Subcutaneous adipose tissue (tissue), 4 donors: ENCODE measurements around the gene CHSY3. TPM values are rescaled to one million over a fixed set of nuclear protein-coding genes. Genes with fewer than 3 reads are reported as not detected.

ENCODE experiments used
- total RNA-seq, 4 donors: library from RNA; depleted of rRNA; stranded (reverse); fragments of >200 nt; gene quantifications; one replicate each; pipeline ENCODE4 v1.1.0, GENCODE V29; 2016
- TF ChIP-seq, protein P1 (sequence below): fragments of 450-650 bp; IDR thresholded peaks from one replicate; pipeline ENCODE4 v1.5.1; 2016; ENCODE audit warnings: low read depth, mild to moderate bottlenecking, control low read depth, antibody characterized with exemption, moderate library complexity

The CHSY3 gene
- total RNA-seq, 4 donors from 2014 or later = 3.7 to 6.8 (median 5.9) TPM

DNA sequence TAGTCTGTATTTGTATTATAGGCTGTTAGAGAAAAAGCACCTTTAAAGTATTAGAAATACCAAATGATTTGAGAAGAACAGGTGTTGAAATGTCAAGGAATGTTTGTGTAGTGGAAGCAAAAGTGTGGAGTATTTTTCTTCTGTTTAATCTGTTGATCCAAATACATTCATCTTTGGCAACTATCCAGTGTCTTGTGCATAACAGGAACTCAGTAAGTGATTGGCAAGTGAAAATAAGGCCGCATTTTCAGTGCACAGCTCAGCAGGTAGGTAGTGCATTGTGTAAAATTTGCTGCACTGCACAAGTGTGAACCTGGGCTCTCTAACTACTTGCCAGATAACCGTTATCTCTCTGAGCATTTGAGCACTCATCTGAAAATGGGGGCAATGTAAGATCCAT lies 61.8 kb downstream of the CHSY3 start:
- TF ChIP-seq, protein P1, sequence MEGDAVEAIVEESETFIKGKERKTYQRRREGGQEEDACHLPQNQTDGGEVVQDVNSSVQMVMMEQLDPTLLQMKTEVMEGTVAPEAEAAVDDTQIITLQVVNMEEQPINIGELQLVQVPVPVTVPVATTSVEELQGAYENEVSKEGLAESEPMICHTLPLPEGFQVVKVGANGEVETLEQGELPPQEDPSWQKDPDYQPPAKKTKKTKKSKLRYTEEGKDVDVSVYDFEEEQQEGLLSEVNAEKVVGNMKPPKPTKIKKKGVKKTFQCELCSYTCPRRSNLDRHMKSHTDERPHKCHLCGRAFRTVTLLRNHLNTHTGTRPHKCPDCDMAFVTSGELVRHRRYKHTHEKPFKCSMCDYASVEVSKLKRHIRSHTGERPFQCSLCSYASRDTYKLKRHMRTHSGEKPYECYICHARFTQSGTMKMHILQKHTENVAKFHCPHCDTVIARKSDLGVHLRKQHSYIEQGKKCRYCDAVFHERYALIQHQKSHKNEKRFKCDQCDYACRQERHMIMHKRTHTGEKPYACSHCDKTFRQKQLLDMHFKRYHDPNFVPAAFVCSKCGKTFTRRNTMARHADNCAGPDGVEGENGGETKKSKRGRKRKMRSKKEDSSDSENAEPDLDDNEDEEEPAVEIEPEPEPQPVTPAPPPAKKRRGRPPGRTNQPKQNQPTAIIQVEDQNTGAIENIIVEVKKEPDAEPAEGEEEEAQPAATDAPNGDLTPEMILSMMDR = no peak

DNA sequence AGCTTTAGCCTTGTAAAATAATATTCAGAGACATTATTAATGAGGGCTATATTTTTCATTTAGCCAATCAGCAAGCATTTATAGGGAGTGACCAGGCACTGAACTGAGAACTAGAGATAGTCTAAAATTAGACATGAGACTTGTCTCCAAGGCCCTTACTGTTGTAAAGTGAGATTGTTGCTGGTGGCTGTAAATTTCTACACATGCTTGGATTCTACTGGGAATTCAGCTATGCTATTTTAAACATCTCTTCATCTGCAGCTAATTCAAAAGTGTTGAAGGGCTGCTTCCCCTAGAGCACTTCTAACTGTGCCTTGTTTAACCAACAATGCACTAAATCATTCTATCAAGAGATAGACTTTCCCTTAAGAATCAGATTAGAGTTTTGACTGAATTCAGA lies 67.4 kb downstream of the CHSY3 start:
- TF ChIP-seq, protein P1 = no peak

DNA sequence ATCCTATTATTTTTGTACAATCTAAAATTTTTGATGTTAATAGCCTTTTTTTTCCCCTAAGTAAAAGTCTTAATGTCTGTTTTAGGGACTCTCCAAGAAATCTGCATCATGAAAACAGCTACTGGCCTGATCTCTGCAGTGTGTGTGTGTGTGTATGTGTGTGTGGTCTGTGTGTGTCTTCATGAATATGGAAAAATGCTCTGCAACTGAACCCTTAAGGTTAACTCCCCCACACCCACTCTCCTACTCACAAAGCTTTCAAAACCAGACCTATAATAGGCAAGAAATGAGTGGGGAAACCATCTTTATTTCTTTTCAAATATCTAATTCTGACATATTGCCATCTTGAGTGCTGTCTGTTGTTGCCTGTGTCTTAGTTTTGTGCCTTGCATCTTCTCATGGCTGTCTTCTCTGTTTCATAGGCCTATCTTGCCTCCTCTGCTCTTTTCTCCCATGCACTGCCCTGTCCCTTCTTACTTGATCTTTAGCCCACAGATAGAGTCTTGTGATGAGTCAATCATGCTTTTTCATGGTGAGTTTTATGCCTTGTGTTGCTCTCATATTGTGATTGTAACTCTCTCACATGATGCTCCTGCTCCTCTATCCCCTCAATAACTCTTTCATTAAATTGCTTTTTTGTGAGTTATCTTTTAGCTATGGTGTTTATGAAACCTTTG lies 68.3 kb downstream of the CHSY3 start:
- TF ChIP-seq, protein P1 = no peak

DNA sequence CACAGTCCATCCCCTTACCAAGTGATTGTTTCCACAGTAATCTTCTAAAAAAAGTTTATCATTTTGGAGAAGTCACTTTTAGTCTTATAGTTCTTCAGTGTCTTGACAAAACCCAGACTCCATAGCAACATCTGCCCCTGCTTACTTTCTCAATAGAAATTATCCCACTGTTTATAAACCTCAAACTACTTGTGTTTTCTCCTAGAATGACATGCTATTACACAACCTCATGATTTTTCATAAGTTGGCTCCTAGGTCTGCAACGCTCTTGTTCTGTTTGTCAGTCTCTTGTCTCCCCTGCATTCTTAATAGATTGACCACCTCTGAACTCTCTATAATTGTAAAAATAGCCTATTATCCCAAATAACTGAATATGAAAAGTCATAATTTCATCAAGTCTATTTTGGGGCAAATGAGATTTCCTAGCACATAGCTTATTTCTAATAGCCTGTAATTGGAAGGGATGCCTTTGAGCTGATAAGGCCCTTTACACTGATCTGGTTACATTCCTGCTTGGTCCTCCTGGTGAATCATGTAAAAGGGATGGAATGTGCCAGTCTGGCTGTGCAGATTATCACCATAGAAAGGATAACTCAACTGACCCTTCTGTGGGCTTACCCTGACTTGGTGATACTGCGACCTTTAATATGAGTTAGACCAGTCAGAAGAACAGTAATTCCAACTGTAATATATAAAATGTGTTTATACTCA lies 69.6 kb downstream of the CHSY3 start:
- TF ChIP-seq, protein P1 = no peak

DNA sequence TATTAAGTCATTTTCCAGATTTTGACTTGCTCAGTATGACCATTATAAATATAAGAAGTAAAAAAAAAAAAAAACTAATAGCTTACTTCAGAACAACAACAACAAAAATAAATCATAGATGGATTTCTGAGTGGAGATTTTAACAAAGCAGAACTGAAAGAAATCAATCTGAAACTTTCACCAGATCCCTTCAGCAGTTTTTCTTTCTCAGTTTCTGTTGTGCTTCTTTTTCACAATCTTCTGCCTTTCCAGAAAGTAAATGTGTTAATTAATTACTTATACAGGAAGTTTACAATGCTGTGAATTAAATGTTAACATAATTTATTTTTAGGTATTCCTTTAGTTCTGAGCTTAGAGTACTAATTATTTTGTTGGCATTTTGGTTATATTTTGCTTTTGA lies 73.5 kb downstream of the CHSY3 start:
- TF ChIP-seq, protein P1 = no peak

DNA sequence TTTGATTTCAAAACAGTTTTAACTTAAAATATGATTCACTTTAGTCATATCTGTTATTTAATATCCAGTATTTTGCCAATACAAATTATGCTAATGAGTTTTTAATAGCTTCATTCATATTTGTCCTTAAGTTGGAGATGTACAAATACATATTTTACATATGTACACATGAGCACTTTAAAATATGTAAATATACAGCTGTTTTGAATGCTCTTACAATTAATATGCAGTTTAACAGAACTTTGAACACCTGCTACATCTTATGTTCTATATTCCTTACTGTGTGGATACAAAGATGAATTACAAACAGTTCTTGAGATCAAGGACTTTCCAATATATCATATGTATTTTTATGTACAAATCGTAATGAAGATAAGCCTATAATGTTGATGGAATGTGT lies 74.0 kb downstream of the CHSY3 start:
- TF ChIP-seq, protein P1 = no peak

DNA sequence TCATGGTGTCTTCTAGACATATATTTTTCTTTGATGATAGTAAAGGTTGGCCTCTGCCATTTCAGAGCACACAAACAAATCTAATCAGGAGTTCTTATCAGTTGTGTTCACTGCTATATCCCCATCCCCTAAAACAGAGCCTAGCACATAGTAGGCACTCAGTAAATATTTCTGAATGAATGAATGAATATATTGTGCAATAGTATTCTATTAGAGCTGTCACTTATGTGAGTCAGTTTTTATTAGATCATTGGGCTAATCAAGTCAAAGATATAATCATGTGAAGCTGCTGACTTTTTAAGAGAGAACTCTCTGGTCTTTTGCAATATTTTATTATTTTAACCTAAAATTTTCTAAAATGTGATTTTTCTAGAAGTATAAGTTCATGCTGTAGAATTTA lies 84.2 kb downstream of the CHSY3 start:
- TF ChIP-seq, protein P1 = no peak
